Measurements from ENCODE around the gene CFAP91. TPM values are rescaled to one million over a fixed set of nuclear protein-coding genes. Genes with fewer than 3 reads are reported as not detected.

Gene CFAP91
- total RNA-seq, 1 donor from 2014 or later = not detected

GRCh38 chr3:119660474-119661440 is 42.1 kb upstream of the CFAP91 start, which contains the start of gene POPDC2:
POPDC2 (minus strand) TSS chr3:119660589; CDS start chr3:119660423, 166 bp downstream.
- no peak for FAIRE-seq
- TF ChIP-seq CTCF (IDR thresholded peaks at IDR 0.05; ENCODE audit: insufficient read depth, low read length, severe bottlenecking) = no peak
- Histone ChIP-seq H3K4me3 (ENCODE audit: low read depth, low read length) (no peak within 1 kb of the TSS), H3K27me3 (ENCODE audit: control insufficient read depth, insufficient read depth, low read length) (no peaks in the 10 kb centered on the region), H3K36me3 (ENCODE audit: control insufficient read depth, insufficient read depth, low read length) (no peaks in the 10 kb centered on the region)
- DNase-seq (ENCODE audit: low read depth) = no peak

GRCh38 chr3:119662604-119663373 is 40.0 kb upstream of the CFAP91 start:
- DNase-seq (ENCODE audit: low read depth) = no peak

GRCh38 chr3:119663885-119664284 is 38.9 kb upstream of the CFAP91 start:
- peak; percentile 18 for DNase-seq (ENCODE audit: low read depth)
- H3K36me3 ChIP-seq (ENCODE audit: control insufficient read depth, insufficient read depth, low read length) = no peaks in the 10 kb centered on the region
- no peak for FAIRE-seq
- no peak for TF ChIP-seq CTCF (IDR thresholded peaks at IDR 0.05; ENCODE audit: insufficient read depth, low read length, severe bottlenecking)
- no peak overlapping the region for H3K4me3 ChIP-seq (ENCODE audit: low read depth, low read length)
- no peaks in the 10 kb centered on the region for H3K27me3 ChIP-seq (ENCODE audit: control insufficient read depth, insufficient read depth, low read length)

More at GRCh38 chr3:119662604-119663373, 40.0 kb upstream of the CFAP91 start:
- Histone ChIP-seq H3K36me3 (ENCODE audit: control insufficient read depth, insufficient read depth, low read length) (no peaks in the 10 kb centered on the region), H3K4me3 (ENCODE audit: low read depth, low read length) (no peak overlapping the region), H3K27me3 (ENCODE audit: control insufficient read depth, insufficient read depth, low read length) (no peaks in the 10 kb centered on the region)
- no peak for FAIRE-seq
- TF ChIP-seq CTCF (IDR thresholded peaks at IDR 0.05; ENCODE audit: insufficient read depth, low read length, severe bottlenecking) = no peak

- no peak overlapping the region for H3K4me3 ChIP-seq (ENCODE audit: low read depth, low read length)
- H3K27me3 ChIP-seq (ENCODE audit: control insufficient read depth, insufficient read depth, low read length) = no peaks in the 10 kb centered on the region
- no peak for TF ChIP-seq CTCF (IDR thresholded peaks at IDR 0.05; ENCODE audit: insufficient read depth, low read length, severe bottlenecking)
- FAIRE-seq (no peak), DNase-seq (ENCODE audit: low read depth) (peak; percentile 64)
- peaks cover 1% of the 10 kb centered on the region for H3K36me3 ChIP-seq (ENCODE audit: control insufficient read depth, insufficient read depth, low read length)
Observed at GRCh38 chr3:119664370-119664769, 38.5 kb upstream of the CFAP91 start.

- H3K4me3 ChIP-seq (ENCODE audit: low read depth, low read length) = no peak overlapping the region
- peaks cover 1% of the 10 kb centered on the region for H3K36me3 ChIP-seq (ENCODE audit: control insufficient read depth, insufficient read depth, low read length)
- no peaks in the 10 kb centered on the region for H3K27me3 ChIP-seq (ENCODE audit: control insufficient read depth, insufficient read depth, low read length)
- FAIRE-seq (no peak), DNase-seq (ENCODE audit: low read depth) (peak; percentile 82)
- TF ChIP-seq CTCF (IDR thresholded peaks at IDR 0.05; ENCODE audit: insufficient read depth, low read length, severe bottlenecking) = no peak
Observed at GRCh38 chr3:119664850-119665379, 37.9 kb upstream of the CFAP91 start.
